GM15510 (cell line): Measurements from ENCODE around the gene MECR.

Experiments
- POLR2A ChIP-seq: IDR thresholded peaks from 3 replicates; pipeline ENCODE4 v1.6.1; 2011; ENCODE audit warnings: borderline replicate concordance; ENCODE audit not compliant: insufficient read length; ENCODE audit errors: extremely low read depth

MECR gene

GRCh38 chr1:29258976-29259801 is 28.5 kb upstream of the MECR start:
- no peak for TF ChIP-seq POLR2A

GRCh38 chr1:29258189-29258975 is 27.6 kb upstream of the MECR start:
- TF ChIP-seq POLR2A = no peak

- no peak for TF ChIP-seq POLR2A
Measured at GRCh38 chr1:29256979-29257804, 26.5 kb upstream of the MECR start.

- TF ChIP-seq POLR2A = no peak
Measured at GRCh38 chr1:29256394-29256793, 25.7 kb upstream of the MECR start.

GRCh38 chr1:29255134-29255666 is 24.5 kb upstream of the MECR start:
- TF ChIP-seq POLR2A = no peak

- no peak for TF ChIP-seq POLR2A
Measured at GRCh38 chr1:29254346-29254745, 23.6 kb upstream of the MECR start.

- TF ChIP-seq POLR2A = no peak
Measured at GRCh38 chr1:29253180-29253579, 22.4 kb upstream of the MECR start.

GRCh38 chr1:29251164-29252124 is 20.7 kb upstream of the MECR start:
- TF ChIP-seq POLR2A = no peak

GRCh38 chr1:29249951-29250581 is 19.3 kb upstream of the MECR start:
- no peak for TF ChIP-seq POLR2A

- no peak for TF ChIP-seq POLR2A
Measured at GRCh38 chr1:29249170-29249691, 18.5 kb upstream of the MECR start.

- TF ChIP-seq POLR2A = no peak
Measured at GRCh38 chr1:29248409-29248808, 17.7 kb upstream of the MECR start.

GRCh38 chr1:29247571-29248273 is 17.0 kb upstream of the MECR start:
- TF ChIP-seq POLR2A = no peak
